Kidney (tissue), 14 donors: Measurements from ENCODE around the gene UTP20. TPM values are rescaled to one million over a fixed set of nuclear protein-coding genes. Genes with fewer than 3 reads are reported as not detected.

Source experiments
- DNase-seq, 5 donors: peaks; one replicate each; pipeline ENCODE4 v3.0.0-alpha.2; 2013 to 2020
- FAIRE-seq: peaks from 2 replicates; lab custom pipeline; 2012; peaks lifted over from hg19 to GRCh38; lab: Jason Lieb, UNC
- H3K27ac ChIP-seq, 2 donors: one replicate each; pipeline ENCODE4 v1.7.0; 2013; ENCODE audit warnings: low read depth in 2 of 2, low read length in 2 of 2, inconsistent platforms in 1 of 2
- H3K27me3 ChIP-seq: one replicate; pipeline ENCODE4 v1.7.1; 2013; ENCODE audit warnings: low read length, inconsistent platforms; ENCODE audit not compliant: control insufficient read depth, insufficient read depth
- H3K36me3 ChIP-seq, 3 donors: one replicate each; pipeline versions ENCODE4 v1.7.0 to v1.7.1; 2013; ENCODE audit warnings: low read length in 3 of 3, control low read depth in 1 of 3, inconsistent platforms in 1 of 3; ENCODE audit not compliant: insufficient read depth in 3 of 3, control insufficient read depth in 2 of 3
- H3K4me1 ChIP-seq, 3 donors: one replicate each; pipeline versions ENCODE4 v1.7.0 to v1.7.1; 2013; ENCODE audit warnings: low read length in 3 of 3, inconsistent platforms in 1 of 3, low read depth in 1 of 3; ENCODE audit not compliant: control insufficient read depth in 2 of 3, insufficient read depth in 2 of 3
- H3K4me3 ChIP-seq, 3 donors: one replicate each; pipeline versions ENCODE4 v1.7.0 to v1.8.1; 2013; ENCODE audit warnings: low read length in 3 of 3, control low read depth in 1 of 3, inconsistent platforms in 1 of 3
- H3K9ac ChIP-seq, 3 donors: one replicate each; pipeline versions ENCODE4 v1.7.0 to v1.7.1; 2013; ENCODE audit warnings: low read length in 3 of 3, control low read depth in 1 of 3, inconsistent platforms in 1 of 3
- H3K9me3 ChIP-seq, 3 donors: one replicate each; pipeline versions ENCODE4 v1.7.0 to v1.7.1; 2013; ENCODE audit warnings: low read length in 3 of 3, control low read depth in 1 of 3, inconsistent platforms in 1 of 3; ENCODE audit not compliant: control insufficient read depth in 2 of 3, insufficient read depth in 1 of 3
- CTCF ChIP-seq: IDR thresholded peaks from 3 replicates; pipeline ENCODE4 v1.5.1; 2012; ENCODE audit warnings: mild to moderate bottlenecking, moderate library complexity, borderline replicate concordance; ENCODE audit not compliant: insufficient read depth; ENCODE audit errors: extremely low read depth
- intact Hi-C: fragments of 100-400 bp; cut with DNase I; formaldehyde crosslinking; loops from one replicate; pipeline ENCODE4 v1.11.1; 2022
- polyA plus RNA-seq: library from polyadenylated mRNA; stranded (reverse); fragments of 350-450 nt; fragmentation: Illumina TruSeq; extraction: RNeasy Lipid Tissue Mini Kit (QIAGEN cat#74804); gene quantifications from one replicate; pipeline ENCODE4 v1.2.3, GENCODE V29; 2014; ENCODE audit warnings: low read depth, low replicate concordance; ENCODE audit not compliant: insufficient read depth
- total RNA-seq: library from RNA; stranded (reverse); fragmentation: NEBNext Ultra II Directional; extraction: Animal tissue kit (Norgen Biotek cat#: 25700); gene quantifications from one replicate; pipeline ENCODE4 v1.2.1, GENCODE V29; 2021
- donor health status: control.
- donor health status: control.
- donor health status: control.
- donor health status: control.
- donor health status: control.
- donor health status: DM: yes; HTN: yes; CAD: no.
- donor health status: Normal renal cell carcinoma (clear cell type).

Gene UTP20
- total and polyA plus RNA-seq, 2 donors from 2014 or later: 2.5 to 15.5 TPM

DNA sequence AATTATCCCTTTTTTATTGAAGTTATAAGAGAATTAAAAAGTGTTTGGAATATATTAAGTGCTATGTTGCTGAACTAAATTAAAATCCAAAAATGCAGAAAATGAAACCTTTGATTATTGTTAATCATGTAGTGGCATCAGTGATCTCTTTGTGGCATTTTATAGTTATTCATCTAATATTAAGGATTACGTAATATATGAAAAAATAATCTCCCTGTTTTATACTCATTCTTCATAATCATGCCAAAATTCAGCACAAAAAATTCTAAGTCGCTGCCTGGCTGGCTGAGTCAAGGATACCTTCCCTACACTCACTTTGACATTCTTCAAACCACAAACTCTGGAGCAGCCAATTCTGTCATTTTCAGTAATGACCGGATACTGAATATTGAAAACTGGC, 64.0 kb downstream of the UTP20 start:
- intact Hi-C loops: no loop called here
- Histone ChIP-seq H3K9ac (no peak overlapping the region), H3K27ac (no peak overlapping the region), H3K27me3 (no peaks in the 10 kb centered on the region), H3K4me1 (no peaks in the 10 kb centered on the region), H3K4me3 (no peak overlapping the region), H3K9me3 (no peaks in the 10 kb centered on the region), H3K36me3 (peaks cover 6 to 10% (median 8%) of the 10 kb centered on the region in 3 donors)
- FAIRE-seq (no peak), DNase-seq (no peak)
- no peak for TF ChIP-seq CTCF

DNA sequence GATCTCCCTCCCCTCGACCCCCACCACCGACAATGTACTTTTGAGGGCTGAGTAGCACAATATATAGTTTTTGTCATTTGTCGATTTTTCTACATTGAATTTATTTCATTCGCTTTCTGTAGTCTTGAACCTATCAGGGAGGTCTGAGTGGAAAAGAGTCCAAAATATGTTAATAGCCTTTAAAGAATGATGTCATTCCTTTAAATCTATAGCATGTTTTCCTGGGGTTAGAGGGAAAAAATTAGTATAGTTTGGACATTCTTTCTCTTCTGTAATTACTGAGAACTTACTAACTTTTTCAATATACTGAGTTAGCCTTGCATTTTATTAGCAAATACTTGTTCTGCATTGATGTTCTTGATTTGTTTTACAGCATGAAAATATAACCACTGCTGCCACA, 71.8 kb downstream of the UTP20 start:
- H3K9ac ChIP-seq: no peak overlapping the region
- TF ChIP-seq CTCF: no peak
- peaks cover 2 to 21% (median 10%) of the 10 kb centered on the region in 3 donors for H3K36me3 ChIP-seq
- no peaks in the 10 kb centered on the region for H3K27me3 ChIP-seq
- no peak overlapping the region for H3K4me3 ChIP-seq
- FAIRE-seq (no peak), DNase-seq (no peak)
- no peaks in the 10 kb centered on the region for H3K9me3 ChIP-seq
- H3K27ac ChIP-seq: no peak overlapping the region
- intact Hi-C loops: no loop called here
- no peaks in the 10 kb centered on the region for H3K4me1 ChIP-seq

GRCh38 chr12:101356794-101357193, 76.9 kb downstream of the UTP20 start:
- H3K9ac ChIP-seq: no peak overlapping the region
- no peak for TF ChIP-seq CTCF
- peaks cover 2 to 16% (median 3%) of the 10 kb centered on the region in 3 donors for H3K36me3 ChIP-seq
- H3K4me1 ChIP-seq: no peaks in the 10 kb centered on the region
- H3K27me3 ChIP-seq: no peaks in the 10 kb centered on the region
- H3K27ac ChIP-seq: no peak overlapping the region
- H3K9me3 ChIP-seq: no peaks in the 10 kb centered on the region
- no peak for FAIRE-seq
- no peak overlapping the region for H3K4me3 ChIP-seq
- intact Hi-C loops: no loop called here
- no peak for DNase-seq

- Histone ChIP-seq H3K9ac (no peak overlapping the region), H3K27ac (no peak overlapping the region), H3K4me1 (no peaks in the 10 kb centered on the region), H3K27me3 (no peaks in the 10 kb centered on the region), H3K36me3 (peaks cover 4 to 11% (median 5%) of the 10 kb centered on the region in 3 donors), H3K9me3 (no peaks in the 10 kb centered on the region), H3K4me3 (no peak overlapping the region)
- no peak for DNase-seq
- TF ChIP-seq CTCF: no peak
- FAIRE-seq: no peak
- intact Hi-C loops: no loop called here
Observed at GRCh38 chr12:101361455-101361854, 81.5 kb downstream of the UTP20 start.
